ENCODE results near the gene IQCK.

DNA sequence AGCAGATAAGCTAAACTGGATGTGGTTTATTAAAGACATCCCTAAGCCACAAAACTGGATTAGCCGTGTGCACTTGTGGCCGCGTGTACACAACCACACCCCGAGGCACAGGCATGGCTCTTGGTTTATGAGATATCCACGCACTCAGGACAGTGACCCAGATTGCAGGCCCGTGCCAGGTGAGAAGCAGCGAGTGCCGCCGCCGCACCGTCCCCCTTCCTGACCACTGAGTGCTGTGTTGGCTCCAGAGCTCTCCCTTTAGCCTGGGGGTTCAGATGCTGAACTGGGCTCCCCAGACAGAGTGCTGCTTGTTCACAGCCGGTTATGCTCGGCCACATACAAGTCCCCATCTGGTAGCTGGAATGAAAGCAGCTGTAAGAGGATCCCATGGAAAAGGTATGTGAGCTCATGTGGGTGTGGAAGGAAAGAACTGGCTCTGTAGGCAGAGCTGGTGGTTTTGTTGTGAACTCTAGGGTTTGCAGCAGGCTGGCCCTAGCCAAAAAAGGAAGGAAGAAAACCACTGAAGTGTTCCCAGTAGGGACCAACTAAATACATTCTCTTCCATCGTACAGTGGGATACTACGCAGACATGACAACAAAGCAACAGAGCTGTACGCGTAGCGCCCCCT is 29.6 kb upstream of the IQCK start:
- no peak for TF ChIP-seq POLR2A (IDR thresholded peaks at IDR 0.05)
- TF ChIP-seq, protein P1, sequence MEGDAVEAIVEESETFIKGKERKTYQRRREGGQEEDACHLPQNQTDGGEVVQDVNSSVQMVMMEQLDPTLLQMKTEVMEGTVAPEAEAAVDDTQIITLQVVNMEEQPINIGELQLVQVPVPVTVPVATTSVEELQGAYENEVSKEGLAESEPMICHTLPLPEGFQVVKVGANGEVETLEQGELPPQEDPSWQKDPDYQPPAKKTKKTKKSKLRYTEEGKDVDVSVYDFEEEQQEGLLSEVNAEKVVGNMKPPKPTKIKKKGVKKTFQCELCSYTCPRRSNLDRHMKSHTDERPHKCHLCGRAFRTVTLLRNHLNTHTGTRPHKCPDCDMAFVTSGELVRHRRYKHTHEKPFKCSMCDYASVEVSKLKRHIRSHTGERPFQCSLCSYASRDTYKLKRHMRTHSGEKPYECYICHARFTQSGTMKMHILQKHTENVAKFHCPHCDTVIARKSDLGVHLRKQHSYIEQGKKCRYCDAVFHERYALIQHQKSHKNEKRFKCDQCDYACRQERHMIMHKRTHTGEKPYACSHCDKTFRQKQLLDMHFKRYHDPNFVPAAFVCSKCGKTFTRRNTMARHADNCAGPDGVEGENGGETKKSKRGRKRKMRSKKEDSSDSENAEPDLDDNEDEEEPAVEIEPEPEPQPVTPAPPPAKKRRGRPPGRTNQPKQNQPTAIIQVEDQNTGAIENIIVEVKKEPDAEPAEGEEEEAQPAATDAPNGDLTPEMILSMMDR (IDR thresholded peaks at IDR 0.05) = no peak
- TF ChIP-seq POLR2AphosphoS5 (IDR thresholded peaks at IDR 0.05; ENCODE audit: insufficient read depth in 1 of 2, low read depth in 1 of 2) = no peak

Data from vagina (tissue), 2 donors.